Activated CD4-positive, alpha-beta T cell treated with anti-CD3 and anti-CD28 coated beads, Interleukin-2, Interleukin-4, amounts not matched to agents 100 ng/mL and 50 ng/mL, durations not matched to agents 16 hours and 8 hours (primary cell): Measurements from ENCODE around the gene DCXR.

Experiments used
- DNase-seq: peaks from one replicate; pipeline ENCODE4 v3.0.0-alpha.2; 2020; ENCODE audit warnings: low spot score

DCXR gene

DNA sequence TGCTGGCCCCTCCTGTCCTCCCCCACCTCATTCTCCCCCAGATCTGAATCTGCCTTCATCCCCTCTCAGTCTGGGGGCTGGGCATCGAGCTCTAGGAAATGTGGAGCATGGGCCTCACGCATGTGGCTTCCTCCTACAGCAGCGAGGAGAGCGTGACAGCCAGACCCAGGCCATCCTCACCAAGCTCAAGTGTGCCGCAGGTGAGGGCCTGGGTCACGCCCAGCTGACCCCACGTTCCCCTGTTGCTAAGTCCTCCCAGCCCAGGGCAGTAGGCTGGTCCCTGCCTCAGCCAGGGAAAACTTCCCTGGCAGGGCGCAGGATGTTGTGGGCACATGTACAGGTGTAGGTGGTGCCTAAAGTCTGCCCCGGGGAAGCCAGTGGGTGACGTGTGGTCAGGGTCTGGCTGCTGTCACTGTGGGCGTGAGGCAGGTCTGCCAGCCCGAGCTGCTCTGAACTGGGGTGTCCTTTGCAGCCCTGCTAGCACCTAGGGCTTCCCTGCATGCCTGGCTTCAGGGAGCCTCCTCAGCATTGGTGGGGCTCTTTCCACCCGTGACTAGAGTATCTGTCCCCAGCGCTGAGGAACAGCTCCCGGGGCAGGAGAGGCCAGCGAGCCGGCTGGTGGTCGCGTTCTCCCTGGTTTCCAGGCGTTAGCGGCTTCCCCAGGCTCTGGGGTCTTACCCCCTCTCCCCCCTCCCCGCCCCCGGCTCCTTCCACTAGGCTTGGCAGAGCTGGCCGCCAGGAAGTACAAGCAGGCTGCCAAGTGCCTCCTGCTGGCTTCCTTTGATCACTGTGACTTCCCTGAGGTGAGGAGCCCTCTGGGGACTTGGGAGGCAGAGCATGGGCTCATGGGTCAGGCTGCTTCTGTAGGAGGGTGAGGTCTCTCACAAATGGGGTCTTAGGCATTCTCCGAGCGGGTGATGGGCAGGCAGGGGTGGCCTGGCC, 17.8 kb upstream of the DCXR start:
- DNase-seq: no peak

DNA sequence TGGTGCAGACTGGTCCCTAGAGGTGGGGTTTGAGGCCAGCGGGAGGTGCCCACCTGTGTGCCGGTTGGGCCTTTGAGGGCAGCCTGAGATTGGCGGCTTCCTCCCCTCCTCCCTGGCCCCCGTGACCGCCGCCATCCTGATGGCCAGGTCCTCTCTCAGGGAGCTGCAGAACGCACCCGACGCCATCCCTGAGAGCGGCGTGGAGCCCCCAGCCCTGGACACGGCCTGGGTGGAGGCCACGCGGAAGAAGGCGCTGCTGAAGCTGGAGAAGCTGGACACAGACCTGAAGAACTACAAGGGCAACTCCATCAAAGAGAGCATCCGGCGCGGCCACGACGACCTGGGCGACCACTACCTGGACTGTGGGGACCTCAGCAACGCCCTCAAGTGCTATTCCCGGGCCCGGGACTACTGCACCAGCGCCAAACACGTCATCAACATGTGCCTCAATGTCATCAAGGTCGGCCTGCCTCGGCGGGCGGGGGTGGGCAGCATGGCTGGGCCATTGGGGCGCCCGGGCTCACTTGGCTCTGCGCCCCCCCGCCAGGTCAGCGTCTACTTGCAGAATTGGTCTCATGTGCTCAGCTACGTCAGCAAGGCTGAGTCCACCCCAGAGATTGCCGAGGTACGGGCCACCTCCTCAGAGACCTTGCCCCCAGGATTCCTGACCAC, 17.0 kb upstream of the DCXR start:
- no peak for DNase-seq

GRCh38 chr17:82053556-82054263, 16.2 kb upstream of the DCXR start:
- DNase-seq: no peak

- DNase-seq: no peak
Observed at GRCh38 chr17:82053130-82053529, 15.6 kb upstream of the DCXR start.

DNA sequence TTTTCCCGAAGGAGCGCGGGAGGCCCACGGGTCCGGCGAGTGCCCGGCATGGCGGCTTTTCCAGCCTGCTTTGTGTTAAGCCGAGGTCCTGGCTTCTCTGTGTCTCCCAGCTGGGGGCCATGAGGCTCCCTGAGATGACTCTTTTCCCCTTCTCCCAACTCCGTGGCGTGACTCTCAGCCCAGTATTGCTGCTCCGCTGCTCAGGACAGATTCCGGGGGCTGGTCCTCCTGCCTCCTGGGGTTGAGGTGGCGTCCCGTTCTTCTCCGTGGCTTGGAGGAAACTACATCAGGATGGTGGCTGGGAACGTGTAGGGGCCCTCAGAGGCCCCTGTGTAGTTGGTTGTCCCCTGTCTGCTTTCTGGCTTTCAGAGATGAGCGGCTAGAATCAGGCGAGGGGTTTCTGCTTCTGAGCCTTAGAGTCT, 15.2 kb upstream of the DCXR start:
- DNase-seq: no peak

DNA sequence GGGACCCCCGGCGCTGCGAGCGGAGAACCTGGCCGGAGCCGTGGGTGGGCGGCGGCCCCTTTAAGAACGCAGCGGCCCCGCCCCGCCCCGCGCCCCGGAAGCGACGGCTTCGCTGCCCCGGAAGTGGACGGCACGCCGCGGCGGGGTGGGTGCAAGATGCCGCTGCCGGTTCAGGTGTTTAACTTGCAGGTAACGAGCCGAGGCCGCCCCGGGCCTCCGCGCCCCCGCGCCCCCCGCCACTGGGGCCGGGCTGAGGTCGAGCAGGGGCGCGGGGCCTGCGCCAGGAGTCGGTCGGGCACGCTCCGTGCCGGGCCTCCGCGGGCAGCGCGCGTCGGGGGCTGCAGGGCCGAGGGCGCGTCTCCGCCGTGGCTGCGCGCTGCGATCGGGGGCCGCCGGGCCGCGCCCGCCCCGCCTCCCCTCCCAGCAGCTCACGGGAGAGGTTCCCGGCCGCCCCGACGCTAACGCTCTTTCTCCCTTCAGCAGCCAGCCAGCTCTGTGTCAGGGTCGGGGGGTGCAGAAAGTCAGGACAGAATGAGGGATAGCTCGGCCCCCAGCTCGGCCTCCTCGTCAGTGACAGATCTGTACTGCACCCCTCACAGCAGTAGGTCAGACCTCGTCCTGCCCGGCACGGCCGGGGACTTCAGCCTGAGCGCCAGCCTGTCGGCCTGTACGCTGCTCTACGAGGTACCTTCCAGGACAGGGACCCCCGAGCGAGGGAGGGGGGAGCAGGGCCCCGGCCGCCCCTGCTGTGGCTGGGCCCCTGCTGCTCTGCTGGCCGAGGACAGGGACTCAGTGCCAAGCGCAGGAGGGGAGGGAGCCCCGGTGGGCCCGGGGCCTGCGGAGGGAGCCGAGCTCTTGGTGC, 14.5 kb upstream of the DCXR start, which contains the start of the genes GPS1 and RFNG:
TSS of gene GPS1 (plus strand) at position 123 of the 862 bp plus-strand sequence. CDS start at position 157, 34 bp downstream.
TSS of gene RFNG (minus strand) at position 36 of the 862 bp plus-strand sequence. CDS start 45 bp downstream, outside the sequence.
- DNase-seq: peak; percentile 75

GRCh38 chr17:82050761-82051641, 13.5 kb upstream of the DCXR start:
- DNase-seq: no peak

GRCh38 chr17:82050152-82050760, 12.8 kb upstream of the DCXR start:
- DNase-seq: no peak

DNA sequence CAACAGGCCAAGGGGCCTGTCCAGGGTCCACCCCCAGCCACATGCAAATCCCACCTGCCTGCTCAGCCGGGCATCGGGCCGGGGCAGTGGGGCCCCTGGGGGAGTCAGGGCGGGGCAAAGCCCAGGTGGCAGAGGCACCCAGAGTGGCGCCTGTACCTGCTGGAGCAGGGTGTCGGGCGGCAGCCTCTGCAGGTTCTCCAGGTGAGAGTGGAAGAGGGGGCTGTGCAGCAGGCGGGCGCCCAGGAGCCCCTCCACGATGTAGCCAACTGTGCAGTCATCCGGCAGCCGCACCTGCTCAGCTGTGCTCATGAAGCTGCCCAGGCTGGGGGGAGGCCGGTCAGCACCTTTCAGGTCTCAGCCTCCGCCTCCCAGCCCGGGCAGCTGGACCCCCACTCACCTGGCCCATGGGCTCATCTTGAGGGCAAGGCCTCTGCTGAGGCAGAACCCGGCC, 12.0 kb upstream of the DCXR start:
- DNase-seq: no peak

DNA sequence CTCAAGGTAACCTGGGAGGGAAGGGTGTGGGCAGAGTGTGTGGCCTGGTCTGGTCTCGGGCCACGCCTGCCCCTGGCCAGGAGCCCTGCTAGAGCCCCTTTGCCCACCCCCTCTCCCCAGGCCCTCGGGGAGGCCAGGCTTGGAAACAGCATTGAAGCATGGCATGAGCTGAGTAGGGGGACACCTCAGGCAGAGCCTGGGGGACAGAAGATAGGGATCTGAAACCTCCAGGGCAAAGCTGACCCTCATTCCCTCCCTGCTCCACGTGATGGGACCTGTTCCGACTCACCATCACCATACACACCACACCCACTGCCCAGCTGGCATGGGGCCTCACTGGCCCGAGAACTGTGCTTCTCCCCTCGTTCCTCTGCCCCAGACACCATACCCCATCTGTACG, 11.6 kb upstream of the DCXR start:
- DNase-seq: no peak

GRCh38 chr17:82048571-82048971, 11.1 kb upstream of the DCXR start:
- no peak for DNase-seq

GRCh38 chr17:82047914-82048570, 10.5 kb upstream of the DCXR start:
- DNase-seq: no peak

GRCh38 chr17:82047379-82047778, 9.9 kb upstream of the DCXR start:
- DNase-seq: no peak

DNA sequence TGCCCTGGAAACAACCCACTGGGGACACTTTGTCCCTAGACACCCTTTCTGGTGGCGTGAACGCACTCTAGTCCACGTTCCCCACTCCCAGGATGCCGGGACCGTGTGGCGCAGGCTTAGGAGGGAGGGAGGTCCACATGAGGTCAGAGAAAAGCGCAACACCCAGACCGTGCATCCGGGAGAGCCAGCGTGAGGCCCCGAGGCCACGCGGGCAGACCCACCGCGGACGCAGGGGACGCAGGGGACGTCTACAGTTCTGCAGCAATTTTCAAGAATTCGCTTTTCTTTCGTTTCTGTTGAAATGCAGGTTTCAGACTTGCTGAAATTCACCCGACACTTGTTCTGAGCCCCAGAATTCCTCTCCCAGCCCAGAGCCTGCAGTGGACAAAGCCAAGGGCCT, 9.4 kb upstream of the DCXR start:
- no peak for DNase-seq

DNA sequence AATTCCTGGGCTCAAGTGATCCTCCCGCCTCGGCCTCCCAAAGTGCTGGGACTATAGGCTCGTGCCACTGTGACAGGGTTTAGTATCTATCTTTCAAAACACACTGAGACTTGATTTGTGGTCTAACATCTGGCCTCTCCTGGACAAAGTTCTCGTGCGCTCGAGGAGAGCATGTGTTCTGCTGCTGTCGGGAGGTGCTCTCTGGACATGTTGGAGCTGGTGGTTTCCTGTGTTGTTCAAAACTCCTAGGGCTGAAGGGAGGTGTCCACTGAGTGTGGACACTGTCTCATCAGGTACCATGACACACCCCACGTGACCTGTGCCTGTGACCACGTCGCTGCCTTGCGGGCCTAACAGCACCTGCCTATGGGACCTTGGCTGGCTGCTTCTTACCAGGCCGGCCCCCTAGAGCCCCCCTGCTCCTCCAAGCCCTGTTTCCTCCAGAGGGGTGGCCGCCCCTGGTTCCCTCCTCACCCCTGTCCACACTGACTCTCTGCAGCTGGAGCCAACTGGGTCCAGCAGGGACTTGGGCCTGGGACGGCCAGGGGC, 8.5 kb upstream of the DCXR start:
- DNase-seq: no peak

- DNase-seq: no peak
Observed at GRCh38 chr17:82043507-82043906, 6.0 kb upstream of the DCXR start.

GRCh38 chr17:82042649-82043048, 5.2 kb upstream of the DCXR start:
- DNase-seq: no peak

DNA sequence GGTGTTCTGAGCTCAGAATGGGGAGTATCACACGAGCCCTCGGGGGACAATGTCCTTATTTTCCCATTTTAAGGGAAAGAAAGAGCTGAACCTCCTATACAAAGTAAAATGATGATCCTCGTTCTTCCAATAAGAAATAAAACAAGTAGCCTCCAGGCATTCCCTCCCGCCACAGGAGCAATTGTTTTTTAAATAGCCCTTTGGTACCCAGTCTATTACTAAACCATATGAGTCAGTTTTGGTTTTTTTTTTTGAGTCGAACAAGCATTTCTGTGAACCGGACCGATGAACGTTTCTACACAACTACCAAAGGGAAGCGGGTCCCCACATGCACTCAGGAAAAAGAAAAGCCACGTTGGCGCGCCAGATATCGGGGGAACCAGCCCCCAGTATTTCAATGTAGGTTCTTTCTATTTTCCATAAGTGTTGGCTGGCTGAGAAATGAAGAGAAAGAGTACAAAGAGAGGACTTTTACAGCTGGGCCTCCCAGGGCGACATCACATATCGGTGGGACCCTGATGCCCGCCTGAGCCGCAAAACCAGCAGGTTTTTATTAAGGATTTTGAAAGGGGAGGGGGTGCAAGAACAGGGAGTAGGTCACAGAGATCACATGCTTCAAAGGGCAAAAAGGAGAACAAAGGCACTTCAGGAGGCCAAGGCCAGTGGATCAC, 3.8 kb upstream of the DCXR start:
- no peak for DNase-seq
